Skeletal muscle tissue (tissue), 4 donors: Measurements from ENCODE around the gene ADGRL3. TPM values are rescaled to one million over a fixed set of nuclear protein-coding genes. Genes with fewer than 3 reads are reported as not detected.

Experiments used
- H3K27ac ChIP-seq: one replicate; pipeline ENCODE4 v1.7.0; 2013; ENCODE audit warnings: mild to moderate bottlenecking, low read depth, low read length, inconsistent platforms
- H3K27me3 ChIP-seq, 3 donors: one replicate each; pipeline ENCODE4 v1.7.0; 2013; ENCODE audit warnings: low read length in 3 of 3; ENCODE audit not compliant: control insufficient read depth in 3 of 3, insufficient read depth in 3 of 3
- H3K36me3 ChIP-seq, 3 donors: one replicate each; pipeline ENCODE4 v1.7.0; 2013; ENCODE audit warnings: low read length in 3 of 3; ENCODE audit not compliant: control insufficient read depth in 3 of 3, insufficient read depth in 3 of 3
- H3K4me1 ChIP-seq, 3 donors: one replicate each; pipeline ENCODE4 v1.7.0; 2013; ENCODE audit warnings: low read length in 3 of 3, mild to moderate bottlenecking in 3 of 3; ENCODE audit not compliant: control insufficient read depth in 3 of 3, insufficient read depth in 3 of 3
- H3K4me3 ChIP-seq, 3 donors: one replicate each; pipeline ENCODE4 v1.7.0; 2013; ENCODE audit warnings: low read length in 3 of 3
- H3K9ac ChIP-seq, 3 donors: one replicate each; pipeline ENCODE4 v1.7.0; 2013; ENCODE audit warnings: low read length in 3 of 3, mild to moderate bottlenecking in 3 of 3, moderate library complexity in 2 of 3, low read depth in 1 of 3
- H3K9me3 ChIP-seq, 3 donors: one replicate each; pipeline ENCODE4 v1.7.0; 2013; ENCODE audit warnings: low read length in 3 of 3; ENCODE audit not compliant: control insufficient read depth in 3 of 3
- total RNA-seq: library from RNA; depleted of rRNA; stranded (reverse); fragments of >200 nt; gene quantifications from one replicate; pipeline ENCODE4 v1.2.3, GENCODE V29; 2014
- donor health status: Osteomylitis.

The ADGRL3 gene
- total RNA-seq, 1 donor from 2014 or later = 59.0 TPM

- no peak overlapping the region for H3K27ac ChIP-seq
- H3K4me3 ChIP-seq = no peak overlapping the region
- no peaks in the 10 kb centered on the region for H3K9me3 ChIP-seq
- no peak overlapping the region for H3K9ac ChIP-seq
- no peaks in the 10 kb centered on the region for H3K27me3 ChIP-seq
- no peaks in the 10 kb centered on the region for H3K4me1 ChIP-seq
- H3K36me3 ChIP-seq = no peaks in the 10 kb centered on the region
Measured at GRCh38 chr4:61517144-61517543, 317.0 kb downstream of the ADGRL3 start.

- no peak overlapping the region for H3K27ac ChIP-seq
- no peak overlapping the region for H3K9ac ChIP-seq
- no peaks in the 10 kb centered on the region for H3K36me3 ChIP-seq
- H3K4me3 ChIP-seq = no peak overlapping the region
- H3K4me1 ChIP-seq = no peaks in the 10 kb centered on the region
- H3K9me3 ChIP-seq = no peaks in the 10 kb centered on the region
- H3K27me3 ChIP-seq = no peaks in the 10 kb centered on the region
Measured at GRCh38 chr4:61520166-61520565, 320.0 kb downstream of the ADGRL3 start.

GRCh38 chr4:61520681-61521160, 320.6 kb downstream of the ADGRL3 start:
- no peaks in the 10 kb centered on the region for H3K4me1 ChIP-seq
- H3K4me3 ChIP-seq = no peak overlapping the region
- no peak overlapping the region for H3K27ac ChIP-seq
- no peaks in the 10 kb centered on the region for H3K9me3 ChIP-seq
- H3K36me3 ChIP-seq = no peaks in the 10 kb centered on the region
- H3K27me3 ChIP-seq = no peaks in the 10 kb centered on the region
- H3K9ac ChIP-seq = no peak overlapping the region

- no peak overlapping the region for H3K9ac ChIP-seq
- no peak overlapping the region for H3K4me3 ChIP-seq
- H3K36me3 ChIP-seq = no peaks in the 10 kb centered on the region
- H3K27me3 ChIP-seq = no peaks in the 10 kb centered on the region
- H3K4me1 ChIP-seq = no peaks in the 10 kb centered on the region
- no peak overlapping the region for H3K27ac ChIP-seq
- H3K9me3 ChIP-seq = no peaks in the 10 kb centered on the region
Measured at GRCh38 chr4:61521451-61521850, 321.3 kb downstream of the ADGRL3 start.

GRCh38 chr4:61522312-61522711, 322.2 kb downstream of the ADGRL3 start:
- no peaks in the 10 kb centered on the region for H3K36me3 ChIP-seq
- no peaks in the 10 kb centered on the region for H3K27me3 ChIP-seq
- no peak overlapping the region for H3K4me3 ChIP-seq

GRCh38 chr4:61527888-61528287, 327.8 kb downstream of the ADGRL3 start:
- H3K9ac ChIP-seq = no peak overlapping the region
- H3K36me3 ChIP-seq = no peaks in the 10 kb centered on the region
- no peaks in the 10 kb centered on the region for H3K4me1 ChIP-seq
- H3K4me3 ChIP-seq = no peak overlapping the region
- H3K27me3 ChIP-seq = no peaks in the 10 kb centered on the region
- no peak overlapping the region for H3K27ac ChIP-seq
- H3K9me3 ChIP-seq = no peaks in the 10 kb centered on the region

More at GRCh38 chr4:61522312-61522711, 322.2 kb downstream of the ADGRL3 start:
- H3K9ac ChIP-seq = no peak overlapping the region
- H3K27ac ChIP-seq = no peak overlapping the region
- no peaks in the 10 kb centered on the region for H3K4me1 ChIP-seq
- H3K9me3 ChIP-seq = no peaks in the 10 kb centered on the region

GRCh38 chr4:61528595-61528994, 328.5 kb downstream of the ADGRL3 start:
- Histone ChIP-seq H3K27ac (no peak overlapping the region), H3K27me3 (no peaks in the 10 kb centered on the region), H3K9ac (no peak overlapping the region), H3K4me1 (no peaks in the 10 kb centered on the region), H3K9me3 (no peaks in the 10 kb centered on the region), H3K36me3 (no peaks in the 10 kb centered on the region), H3K4me3 (no peak overlapping the region)

- Histone ChIP-seq H3K27me3 (no peaks in the 10 kb centered on the region), H3K9ac (no peak overlapping the region), H3K9me3 (no peaks in the 10 kb centered on the region), H3K36me3 (no peaks in the 10 kb centered on the region), H3K4me1 (no peaks in the 10 kb centered on the region), H3K4me3 (no peak overlapping the region), H3K27ac (no peak overlapping the region)
Measured at GRCh38 chr4:61531188-61531587, 331.1 kb downstream of the ADGRL3 start.

GRCh38 chr4:61532336-61533000, 332.3 kb downstream of the ADGRL3 start:
- Histone ChIP-seq H3K4me3 (no peak overlapping the region), H3K27ac (no peak overlapping the region), H3K36me3 (no peaks in the 10 kb centered on the region), H3K9me3 (no peaks in the 10 kb centered on the region), H3K4me1 (no peaks in the 10 kb centered on the region), H3K27me3 (no peaks in the 10 kb centered on the region), H3K9ac (no peak overlapping the region)

GRCh38 chr4:61533140-61533539, 333.0 kb downstream of the ADGRL3 start:
- Histone ChIP-seq H3K27ac (no peak overlapping the region), H3K36me3 (no peaks in the 10 kb centered on the region), H3K9ac (no peak overlapping the region), H3K27me3 (no peaks in the 10 kb centered on the region), H3K9me3 (no peaks in the 10 kb centered on the region), H3K4me1 (no peaks in the 10 kb centered on the region), H3K4me3 (no peak overlapping the region)
